Dendritic cell treated with granulocyte-macrophage colony-stimulating factor and Interleukin-4, amounts not matched to agents 40 ng/mL and 50 ng/mL, for 4 days (primary cell): ENCODE data around the gene RGMB.
"Not testable (repeated sequence)": the region's sequence is repeated elsewhere in the genome, so short reads cannot be mapped to it uniquely, and the experiment has no call there.

Source experiments
- H3K27ac Mint-ChIP-seq: one replicate; pipeline ENCODE4 v1.8.0; 2022; ENCODE audit warnings: mild to moderate bottlenecking, mixed read lengths
- H3K27me3 Mint-ChIP-seq: one replicate; pipeline ENCODE4 v1.8.0; 2022; ENCODE audit warnings: mild to moderate bottlenecking, mixed read lengths
- H3K36me3 Mint-ChIP-seq: one replicate; pipeline ENCODE4 v1.8.0; 2022; ENCODE audit warnings: low read depth, mixed read lengths
- H3K4me1 Mint-ChIP-seq: one replicate; pipeline ENCODE4 v1.8.0; 2022; ENCODE audit warnings: low read depth, mixed read lengths
- H3K4me3 Mint-ChIP-seq: one replicate; pipeline ENCODE4 v1.8.0; 2022; ENCODE audit warnings: mild to moderate bottlenecking, moderate library complexity, mixed read lengths
- H3K9me3 Mint-ChIP-seq: one replicate; pipeline ENCODE4 v1.8.0; 2022; ENCODE audit warnings: mixed read lengths
- intact Hi-C: fragments of 100-400 bp; cut with micrococcal nuclease; formaldehyde crosslinking; loops from one replicate; pipeline ENCODE4 v1.15.0; 2022

The RGMB gene, protein sequence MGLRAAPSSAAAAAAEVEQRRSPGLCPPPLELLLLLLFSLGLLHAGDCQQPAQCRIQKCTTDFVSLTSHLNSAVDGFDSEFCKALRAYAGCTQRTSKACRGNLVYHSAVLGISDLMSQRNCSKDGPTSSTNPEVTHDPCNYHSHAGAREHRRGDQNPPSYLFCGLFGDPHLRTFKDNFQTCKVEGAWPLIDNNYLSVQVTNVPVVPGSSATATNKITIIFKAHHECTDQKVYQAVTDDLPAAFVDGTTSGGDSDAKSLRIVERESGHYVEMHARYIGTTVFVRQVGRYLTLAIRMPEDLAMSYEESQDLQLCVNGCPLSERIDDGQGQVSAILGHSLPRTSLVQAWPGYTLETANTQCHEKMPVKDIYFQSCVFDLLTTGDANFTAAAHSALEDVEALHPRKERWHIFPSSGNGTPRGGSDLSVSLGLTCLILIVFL

DNA sequence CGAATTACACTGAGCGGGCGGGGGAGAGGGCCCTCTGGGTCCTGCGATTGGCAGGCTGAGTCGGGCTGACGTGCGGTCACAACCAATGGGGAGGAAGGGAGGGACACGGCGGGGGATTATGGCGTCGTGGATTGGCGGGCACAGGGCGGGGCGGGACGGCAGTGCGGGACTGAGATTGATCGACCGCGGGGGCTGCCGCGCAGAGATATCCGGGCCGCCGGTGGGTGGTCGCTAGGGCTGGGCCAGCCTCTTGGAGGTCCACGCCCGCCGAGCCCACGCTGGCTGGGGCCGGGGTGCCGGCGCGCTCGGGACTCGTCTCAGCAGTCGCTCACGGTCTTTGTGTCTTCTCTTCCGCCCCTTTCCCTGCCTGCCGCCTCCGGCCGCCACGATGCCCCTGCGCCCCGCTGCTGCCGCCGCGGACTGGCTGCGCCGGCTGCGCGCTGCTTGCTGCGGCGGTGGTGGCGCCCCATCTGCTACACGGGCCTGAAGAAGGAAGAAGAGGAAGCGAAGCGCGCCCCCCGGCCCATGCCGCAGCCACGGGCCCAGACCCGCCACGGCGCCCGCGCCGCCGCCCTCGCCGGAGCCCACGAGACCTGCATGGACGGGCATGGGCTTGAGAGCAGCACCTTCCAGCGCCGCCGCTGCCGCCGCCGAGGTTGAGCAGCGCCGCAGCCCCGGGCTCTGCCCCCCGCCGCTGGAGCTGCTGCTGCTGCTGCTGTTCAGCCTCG, at the start of gene RGMB:
TSS of gene RGMB (plus strand) at position 200 of the 728 bp plus-strand sequence. CDS start at position 608, 408 bp downstream.
- Mint-ChIP-seq H3K27me3 (peaks cover 93% of the 10 kb centered on the region), H3K4me1 (peaks cover 51% of the 10 kb centered on the region)

DNA sequence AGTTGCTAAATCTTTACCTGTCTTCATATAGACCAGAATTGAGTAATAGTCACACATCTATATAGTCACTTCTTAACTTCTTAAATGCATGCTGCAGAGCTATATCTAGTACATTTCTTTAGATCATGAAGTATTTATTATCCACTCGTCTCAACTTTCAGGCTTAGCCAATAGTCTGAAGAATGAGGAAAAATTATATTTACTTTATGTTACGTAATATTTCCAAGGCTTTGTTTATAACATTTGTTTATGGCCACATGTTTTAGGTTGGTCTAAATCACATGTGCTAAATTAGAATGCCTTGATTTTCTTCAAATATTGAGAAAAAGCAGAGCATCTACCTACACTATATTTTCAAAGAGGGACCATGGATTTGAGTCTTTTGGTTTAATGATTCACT, 47.2 kb upstream of the RGMB start:
- no peaks in the 10 kb centered on the region for H3K36me3 Mint-ChIP-seq
- no peaks in the 10 kb centered on the region for H3K27me3 Mint-ChIP-seq
- intact Hi-C loops = no loop called here
- no peaks in the 10 kb centered on the region for H3K9me3 Mint-ChIP-seq
- H3K4me3 Mint-ChIP-seq = no peak overlapping the region
- H3K4me1 Mint-ChIP-seq = no peaks in the 10 kb centered on the region
- H3K27ac Mint-ChIP-seq = no peak overlapping the region

More for the DNA sequence above, at the start of gene RGMB:
- intact Hi-C loops = loop anchor here (10.0 kb wide), 2 partner anchors 551 to 1229 kb away; no protein-coding TSS in a partner anchor
- no peaks in the 10 kb centered on the region for H3K9me3 Mint-ChIP-seq
- H3K36me3 Mint-ChIP-seq = peaks cover 12% of the 10 kb centered on the region
- H3K27ac Mint-ChIP-seq = peak within 1 kb of the TSS; percentile 31
- peak within 1 kb of the TSS; percentile 83 for H3K4me3 Mint-ChIP-seq

DNA sequence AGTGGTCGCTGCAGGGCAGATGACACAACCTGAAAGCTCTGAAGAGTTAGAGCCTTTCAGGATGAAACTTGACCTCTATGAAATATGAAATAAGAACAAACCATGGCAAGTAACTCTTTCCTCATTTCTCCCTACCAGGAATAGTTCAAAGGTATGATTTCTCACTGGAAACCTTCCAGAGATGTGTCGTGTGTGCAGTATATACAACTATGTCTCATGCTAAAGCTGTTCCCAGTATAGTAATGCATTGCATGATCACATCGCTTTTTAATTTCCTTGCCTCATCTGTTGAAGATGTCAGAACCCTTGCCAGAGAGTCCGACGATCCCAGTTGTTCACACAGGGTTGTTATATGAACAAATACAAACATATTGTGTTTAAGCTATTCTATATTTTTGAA, 45.8 kb upstream of the RGMB start:
- Mint-ChIP-seq H3K4me1 (no peaks in the 10 kb centered on the region), H3K9me3 (no peaks in the 10 kb centered on the region), H3K36me3 (no peaks in the 10 kb centered on the region), H3K4me3 (no peak overlapping the region), H3K27me3 (no peaks in the 10 kb centered on the region), H3K27ac (no peak overlapping the region)
- intact Hi-C loops = no loop called here

DNA sequence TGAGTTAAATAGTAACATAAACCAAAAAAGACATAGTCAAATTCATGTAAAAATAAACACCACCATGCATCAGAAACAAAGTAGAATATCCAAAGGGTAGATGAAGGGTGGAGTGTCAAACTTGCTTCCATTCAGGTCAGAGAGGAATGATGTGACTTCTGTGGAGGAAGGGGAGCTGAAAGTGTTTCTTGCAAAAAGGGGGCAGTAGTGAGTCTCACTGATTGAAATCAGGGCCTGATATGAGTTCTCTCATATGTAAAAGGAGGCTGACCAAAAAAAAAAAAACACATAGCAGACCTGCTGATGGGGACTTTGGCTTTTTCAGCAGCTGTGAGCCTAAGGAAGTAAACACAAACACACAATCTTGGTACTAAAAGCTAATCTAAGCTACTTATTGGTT, 38.8 kb upstream of the RGMB start:
- no peaks in the 10 kb centered on the region for H3K27me3 Mint-ChIP-seq

DNA sequence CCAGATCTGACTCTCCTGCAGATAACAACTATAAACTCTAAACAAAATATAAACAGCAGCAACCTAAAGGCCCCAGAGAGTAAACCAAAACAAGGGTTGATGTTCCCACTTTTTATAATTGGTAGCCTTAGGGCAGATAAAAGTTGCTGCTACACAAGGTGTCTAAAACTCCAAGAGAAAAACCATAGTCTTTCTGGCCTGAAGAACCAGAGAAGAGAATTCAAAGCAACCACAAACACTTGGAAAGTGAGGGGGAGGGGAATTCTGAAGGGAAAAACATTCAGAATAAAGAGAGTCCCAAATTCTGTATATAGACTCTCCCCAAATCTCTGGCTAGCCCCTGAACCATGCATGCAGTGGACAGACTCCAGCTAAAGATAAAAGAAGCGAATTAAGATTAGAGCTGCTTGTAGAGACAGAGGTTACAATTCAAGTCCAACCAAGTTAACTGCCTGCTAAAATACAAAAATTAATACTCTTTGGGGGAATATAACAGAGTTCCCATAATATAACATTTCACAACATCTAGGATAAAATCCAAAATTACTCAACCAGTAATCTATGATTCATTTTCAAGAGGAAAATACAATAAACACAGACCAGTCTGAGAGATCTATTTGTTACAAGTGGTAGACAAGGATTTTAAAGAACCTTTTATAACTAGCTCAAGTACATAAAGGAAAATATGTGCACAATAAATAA, 37.5 kb upstream of the RGMB start:
- no peaks in the 10 kb centered on the region for H3K4me1 Mint-ChIP-seq
- no peaks in the 10 kb centered on the region for H3K36me3 Mint-ChIP-seq
- no peak overlapping the region for H3K27ac Mint-ChIP-seq
- intact Hi-C loops = no loop called here
- no peaks in the 10 kb centered on the region for H3K9me3 Mint-ChIP-seq
- no peaks in the 10 kb centered on the region for H3K27me3 Mint-ChIP-seq
- H3K4me3 Mint-ChIP-seq = no peak overlapping the region

More for the DNA sequence above, 38.8 kb upstream of the RGMB start:
- no peaks in the 10 kb centered on the region for H3K4me1 Mint-ChIP-seq
- H3K9me3 Mint-ChIP-seq = no peaks in the 10 kb centered on the region
- no peak overlapping the region for H3K27ac Mint-ChIP-seq
- no peaks in the 10 kb centered on the region for H3K36me3 Mint-ChIP-seq
- intact Hi-C loops = no loop called here
- H3K4me3 Mint-ChIP-seq = no peak overlapping the region

DNA sequence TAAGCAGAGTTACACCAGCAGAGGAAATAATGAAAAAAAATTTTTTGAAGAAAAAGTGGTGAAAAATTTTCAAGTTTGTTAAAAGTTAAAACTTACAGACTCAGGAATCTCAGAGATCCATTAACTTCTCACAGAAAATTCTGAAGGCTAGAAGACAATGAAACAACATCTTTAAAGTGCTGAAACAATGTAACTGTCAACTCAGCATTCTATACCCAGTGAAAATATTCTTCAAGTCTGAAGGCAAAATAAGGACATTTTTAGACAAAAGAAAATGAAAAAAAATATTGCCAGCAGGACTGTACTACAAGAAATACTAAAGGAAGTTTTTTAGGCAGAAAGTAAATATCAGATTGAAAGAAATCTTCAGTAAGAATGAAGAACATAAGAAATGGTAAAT, 36.7 kb upstream of the RGMB start:
- Mint-ChIP-seq H3K4me1 (no peaks in the 10 kb centered on the region), H3K4me3 (no peak overlapping the region), H3K27me3 (no peaks in the 10 kb centered on the region), H3K27ac (no peak overlapping the region), H3K9me3 (no peaks in the 10 kb centered on the region), H3K36me3 (no peaks in the 10 kb centered on the region)
- intact Hi-C loops = no loop called here

DNA sequence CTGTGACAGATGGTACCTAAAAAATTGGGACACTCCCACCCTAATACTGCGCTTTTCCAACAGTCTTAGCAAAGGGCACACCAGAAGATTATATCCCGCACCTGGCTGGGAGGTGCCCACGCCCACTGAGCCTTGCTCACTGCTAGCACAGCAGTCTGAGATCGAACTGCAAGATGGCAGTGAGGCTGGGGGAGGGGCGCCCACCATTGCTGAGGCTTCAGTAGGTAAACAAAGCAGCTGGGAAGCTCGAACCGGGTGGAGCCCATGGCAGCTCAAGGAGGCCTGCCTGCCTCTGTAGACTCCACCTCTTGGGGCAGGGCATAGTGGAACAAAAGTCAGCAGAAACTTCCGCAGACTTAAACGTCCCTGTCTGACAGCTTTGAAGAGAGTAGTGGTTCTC, 36.0 kb upstream of the RGMB start:
- H3K4me1 Mint-ChIP-seq, H3K4me3 Mint-ChIP-seq, H3K36me3 Mint-ChIP-seq, H3K9me3 Mint-ChIP-seq, H3K27ac Mint-ChIP-seq, intact Hi-C loops, H3K27me3 Mint-ChIP-seq: not testable (repeated sequence)

DNA sequence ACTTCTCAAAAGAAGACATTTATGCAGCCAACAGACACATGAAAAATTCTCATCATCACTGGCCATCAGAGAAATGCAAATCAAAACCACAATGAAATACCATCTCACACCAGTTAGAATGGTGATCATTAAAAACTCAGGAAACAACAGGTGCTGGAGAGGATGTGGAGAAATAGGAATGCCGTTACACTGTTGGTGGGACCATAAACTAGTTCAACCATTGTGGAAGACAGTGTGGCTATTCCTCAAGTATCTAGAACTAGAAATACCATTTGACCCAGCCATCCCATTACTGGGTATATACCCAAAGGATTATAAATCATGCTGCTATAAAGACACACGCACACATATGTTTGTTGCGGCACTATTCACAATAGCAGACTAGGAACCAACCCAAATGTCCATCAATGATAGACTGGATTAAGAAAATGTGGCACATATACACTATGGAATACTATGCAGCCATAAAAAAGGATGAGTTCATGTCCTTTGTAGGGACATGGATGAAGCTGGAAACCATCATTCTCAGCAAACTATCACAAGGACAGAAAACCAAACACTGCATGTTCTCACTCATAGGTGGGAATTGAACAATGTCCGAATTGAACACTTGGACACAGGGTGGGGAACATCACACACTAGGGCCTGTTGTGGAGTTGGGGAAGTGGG, 34.8 kb upstream of the RGMB start:
- H3K9me3 Mint-ChIP-seq, H3K27ac Mint-ChIP-seq, H3K36me3 Mint-ChIP-seq, H3K4me3 Mint-ChIP-seq, H3K27me3 Mint-ChIP-seq, H3K4me1 Mint-ChIP-seq, intact Hi-C loops: not testable (repeated sequence)

DNA sequence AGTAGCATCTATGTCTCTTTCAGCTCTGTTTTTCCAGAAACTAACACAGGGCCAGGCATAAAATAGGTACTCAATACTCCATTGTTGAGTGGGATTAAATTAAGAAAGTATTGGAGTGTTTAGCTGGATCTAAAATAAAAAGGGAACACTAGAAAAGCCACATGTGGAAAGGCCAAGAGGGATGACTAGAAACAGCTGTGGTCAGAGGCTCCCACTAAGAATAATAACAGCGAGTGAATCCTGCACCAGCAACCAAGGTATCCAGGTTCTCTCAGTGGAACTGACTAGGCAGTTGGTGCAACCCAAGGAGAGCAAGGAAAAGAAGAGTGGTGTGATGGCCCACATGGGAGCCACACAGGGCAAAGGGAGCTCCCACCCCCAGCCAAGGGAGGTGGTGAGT, 31.5 kb upstream of the RGMB start:
- Mint-ChIP-seq H3K4me3 (no peak overlapping the region), H3K9me3 (no peaks in the 10 kb centered on the region), H3K27me3 (peaks cover 6% of the 10 kb centered on the region), H3K27ac (no peak overlapping the region), H3K4me1 (no peaks in the 10 kb centered on the region), H3K36me3 (no peaks in the 10 kb centered on the region)
- intact Hi-C loops = no loop called here

DNA sequence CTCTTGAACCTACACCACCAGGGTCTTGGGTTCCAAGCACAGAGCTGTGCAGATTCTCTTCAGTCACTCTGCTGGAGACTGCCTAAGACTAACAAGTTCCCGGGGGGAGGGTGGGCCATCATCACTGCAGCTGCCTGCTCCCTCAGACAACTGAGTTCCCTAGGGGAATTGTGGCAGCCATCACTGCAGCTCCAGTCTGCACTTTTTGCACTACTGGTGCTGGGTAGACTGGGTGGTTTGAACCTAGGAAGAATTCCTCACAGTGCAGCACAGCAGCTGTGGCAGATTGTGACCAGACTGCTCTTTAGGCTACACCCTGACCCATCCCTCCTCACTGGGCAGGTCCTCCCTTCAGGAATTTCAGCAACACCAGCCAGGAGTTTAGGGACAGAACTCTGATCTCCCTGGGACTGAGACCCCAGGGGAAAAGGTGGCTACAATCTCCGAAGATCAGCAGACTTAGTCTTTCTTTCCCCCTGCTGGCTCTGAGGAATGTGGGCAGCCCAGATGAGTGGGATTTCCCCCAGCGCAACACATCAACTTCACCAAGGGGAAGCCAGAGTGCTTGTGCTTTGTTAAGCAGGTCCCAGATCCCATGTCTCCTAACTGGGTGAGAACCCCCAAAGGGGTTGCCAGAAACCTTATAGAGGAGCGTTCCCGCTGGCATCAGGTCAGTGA, 30.9 kb upstream of the RGMB start:
- Mint-ChIP-seq H3K4me3 (no peak overlapping the region), H3K4me1 (no peaks in the 10 kb centered on the region), H3K27me3 (peaks cover 6% of the 10 kb centered on the region), H3K27ac (no peak overlapping the region), H3K36me3 (no peaks in the 10 kb centered on the region), H3K9me3 (no peaks in the 10 kb centered on the region)
- intact Hi-C loops = no loop called here

DNA sequence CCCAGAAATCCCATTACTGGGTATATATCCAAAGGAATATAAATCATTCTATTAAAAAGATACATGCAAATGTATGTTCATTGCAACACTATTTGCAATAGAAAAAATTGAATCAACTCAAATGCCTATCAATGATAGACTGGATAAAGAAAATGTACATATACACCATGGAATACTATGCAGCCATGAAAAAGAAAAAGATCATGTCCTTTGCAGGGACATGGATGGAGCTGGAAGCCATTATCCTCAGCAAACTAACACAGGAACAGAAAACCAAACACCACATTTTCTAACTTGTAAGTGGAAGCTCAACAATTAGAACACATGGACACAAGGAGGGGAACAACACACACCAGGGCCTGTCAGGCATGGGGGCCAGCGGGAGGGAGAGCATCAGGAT, 25.2 kb upstream of the RGMB start:
- intact Hi-C loops, H3K36me3 Mint-ChIP-seq, H3K9me3 Mint-ChIP-seq, H3K4me3 Mint-ChIP-seq, H3K27ac Mint-ChIP-seq, H3K4me1 Mint-ChIP-seq: not testable (repeated sequence)
- peaks cover 11% of the 10 kb centered on the region for H3K27me3 Mint-ChIP-seq

DNA sequence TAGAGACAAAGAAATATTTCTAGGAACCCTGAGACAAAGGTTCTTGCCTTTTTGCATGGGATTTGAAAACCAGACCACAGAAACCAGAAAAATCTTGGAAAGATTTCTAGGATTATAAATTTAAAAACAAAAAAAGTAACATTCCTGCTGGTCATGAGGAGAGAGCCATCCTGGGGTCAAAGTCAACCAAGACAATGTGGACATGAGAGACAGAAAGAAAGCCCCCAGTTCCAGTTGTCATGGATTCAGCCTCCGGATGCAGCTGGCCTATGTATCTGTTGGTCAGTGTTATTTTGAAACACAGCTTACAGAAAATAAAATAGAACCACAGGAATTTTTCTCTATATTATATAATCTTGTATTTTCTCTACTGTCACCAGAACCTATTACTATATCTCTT, 24.4 kb upstream of the RGMB start:
- no peaks in the 10 kb centered on the region for H3K4me1 Mint-ChIP-seq

DNA sequence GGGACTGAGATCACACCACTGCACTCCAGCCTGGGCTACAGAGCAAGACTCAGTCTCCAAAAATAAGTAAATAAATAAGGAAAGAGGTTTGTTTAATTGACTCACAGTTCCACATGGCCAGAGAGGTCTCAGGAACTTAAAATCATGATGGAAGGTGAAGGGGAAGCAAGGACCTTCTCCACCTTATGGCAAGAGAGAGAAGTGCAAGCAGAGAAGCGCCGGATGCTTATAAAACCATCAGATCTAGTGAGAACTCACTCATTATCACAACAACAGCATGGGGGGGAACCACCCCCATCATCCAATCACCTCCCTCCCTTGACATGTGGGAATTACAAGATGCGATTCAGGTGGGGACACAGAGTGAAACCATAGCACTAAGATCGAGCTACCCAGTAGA, 22.8 kb upstream of the RGMB start:
- H3K27ac Mint-ChIP-seq = no peak overlapping the region
- intact Hi-C loops = no loop called here
- H3K36me3 Mint-ChIP-seq = no peaks in the 10 kb centered on the region
- H3K9me3 Mint-ChIP-seq = no peaks in the 10 kb centered on the region
- peaks cover 11% of the 10 kb centered on the region for H3K27me3 Mint-ChIP-seq
- H3K4me3 Mint-ChIP-seq = no peak overlapping the region
- H3K4me1 Mint-ChIP-seq = no peaks in the 10 kb centered on the region

More for the DNA sequence above, 24.4 kb upstream of the RGMB start:
- Mint-ChIP-seq H3K36me3 (no peaks in the 10 kb centered on the region), H3K9me3 (no peaks in the 10 kb centered on the region), H3K27me3 (peaks cover 11% of the 10 kb centered on the region), H3K4me3 (no peak overlapping the region), H3K27ac (no peak overlapping the region)
- intact Hi-C loops = no loop called here
